ENCODE data around the gene ACOXL.
"Not testable (repeated sequence)": the region's sequence is repeated elsewhere in the genome, so short reads cannot be mapped to it uniquely, and the experiment has no call there.

Gene ACOXL

GRCh38 chr2:110960954-110961353, 228.6 kb downstream of the ACOXL start:
- POLR2A ChIA-PET (ENCODE audit: low non-redundant PET), result no interaction called here
- CTCF ChIA-PET, result no interaction called here
- H3K27ac ChIP-seq, result no peak overlapping the region
- no peak for TF ChIP-seq CTCF (conservative IDR thresholded peaks at IDR 0.05; ENCODE audit: low read depth)
- no peak for DNase-seq (ENCODE audit: low spot score)

GRCh38 chr2:110961643-110962042, 229.3 kb downstream of the ACOXL start:
- DNase-seq (ENCODE audit: low spot score); POLR2A ChIA-PET (ENCODE audit: low non-redundant PET); CTCF ChIA-PET; H3K27ac ChIP-seq: not testable (repeated sequence)

GRCh38 chr2:110969696-110970095, 237.3 kb downstream of the ACOXL start:
- H3K27ac ChIP-seq, result no peak overlapping the region
- ChIA-PET CTCF (interaction anchor here (0.7 kb wide), 1 partner anchor 16 kb away, joined by 3 read pairs; no protein-coding TSS in a partner anchor), POLR2A (ENCODE audit: low non-redundant PET) (no interaction called here)
- DNase-seq (ENCODE audit: low spot score), result no peak
- TF ChIP-seq CTCF (conservative IDR thresholded peaks at IDR 0.05; ENCODE audit: low read depth), result no peak

- ChIA-PET POLR2A (ENCODE audit: low non-redundant PET) (no interaction called here), CTCF (no interaction called here)
- no peak for DNase-seq (ENCODE audit: low spot score)
- H3K27ac ChIP-seq, result no peak overlapping the region
- TF ChIP-seq CTCF (conservative IDR thresholded peaks at IDR 0.05; ENCODE audit: low read depth), result no peak
Measured at GRCh38 chr2:110970201-110970600, 237.8 kb downstream of the ACOXL start.

- no peak for DNase-seq (ENCODE audit: low spot score)
- ChIA-PET CTCF (no interaction called here), POLR2A (ENCODE audit: low non-redundant PET) (no interaction called here)
- no peak overlapping the region for H3K27ac ChIP-seq
- TF ChIP-seq CTCF (conservative IDR thresholded peaks at IDR 0.05; ENCODE audit: low read depth), result no peak
Measured at GRCh38 chr2:110971811-110972210, 239.4 kb downstream of the ACOXL start.

- POLR2A ChIA-PET (ENCODE audit: low non-redundant PET), result no interaction called here
Measured at GRCh38 chr2:110973262-110973661, 240.9 kb downstream of the ACOXL start.

GRCh38 chr2:110977403-110977802, 245.0 kb downstream of the ACOXL start:
- POLR2A ChIA-PET (ENCODE audit: low non-redundant PET), result no interaction called here
- no peak overlapping the region for H3K27ac ChIP-seq
- TF ChIP-seq CTCF (conservative IDR thresholded peaks at IDR 0.05; ENCODE audit: low read depth), result no peak
- CTCF ChIA-PET, result no interaction called here
- DNase-seq (ENCODE audit: low spot score), result no peak

More at GRCh38 chr2:110973262-110973661, 240.9 kb downstream of the ACOXL start:
- DNase-seq (ENCODE audit: low spot score), result no peak
- H3K27ac ChIP-seq, result no peak overlapping the region
- no peak for TF ChIP-seq CTCF (conservative IDR thresholded peaks at IDR 0.05; ENCODE audit: low read depth)
- CTCF ChIA-PET, result no interaction called here

Measured in RWPE1 (cell line).